GM19438 (cell line): ENCODE results near the gene MOCS3.
A peak's percentile ranks its signal among the peaks of the same experiment; 100 is the strongest.
"Not testable (repeated sequence)": the region's sequence is repeated elsewhere in the genome, so short reads cannot be mapped to it uniquely, and the experiment has no call there.

Source experiments
- ATAC-seq: cut with Tn5 transposase; IDR thresholded peaks from one replicate; pipeline ENCODE4 v1.9.1; 2021; ENCODE audit warnings: low read depth; ENCODE audit not compliant: unreplicated experiment

Gene MOCS3

DNA sequence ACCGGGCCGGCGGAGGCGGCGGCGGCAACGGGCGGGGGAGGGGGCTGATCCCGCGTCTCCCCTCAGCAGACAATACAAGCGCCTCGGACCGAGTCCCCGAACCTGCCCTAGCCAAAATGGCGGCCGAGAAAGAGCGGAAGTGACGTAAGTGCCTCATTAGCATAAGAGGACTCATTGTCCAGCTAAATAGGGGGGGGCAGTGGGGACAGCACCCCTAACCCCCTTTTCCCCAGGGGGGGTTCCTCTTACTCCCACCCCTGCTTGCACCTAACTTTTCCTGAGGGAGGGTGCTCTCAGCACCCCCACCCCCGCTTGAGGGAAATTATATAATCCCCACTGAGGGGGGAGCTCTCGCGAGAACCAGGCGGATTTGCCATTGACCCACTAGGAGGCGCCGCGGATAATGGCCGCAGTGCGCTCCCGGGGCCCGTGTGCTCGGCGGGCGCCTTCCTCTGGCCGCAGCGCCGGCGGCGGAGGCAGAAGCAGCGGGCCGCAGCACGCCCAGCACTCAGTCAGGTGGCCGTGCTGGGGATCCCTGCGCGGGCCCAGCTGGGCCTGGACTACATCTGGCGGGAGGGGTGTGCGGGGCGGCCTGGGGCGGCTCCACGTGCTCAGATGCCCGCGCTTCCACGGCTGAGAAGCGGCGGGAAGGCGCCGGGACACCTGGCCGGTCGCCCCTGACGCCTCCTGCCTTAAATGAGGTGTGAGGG lies 27.2 kb upstream of the MOCS3 start, which contains the start of gene ADNP:
Gene ADNP (minus strand): TSS at position 132 of the 710 bp plus-strand sequence. CDS start 27,441 bp downstream, outside the sequence.
- peak; percentile 59 for ATAC-seq

DNA sequence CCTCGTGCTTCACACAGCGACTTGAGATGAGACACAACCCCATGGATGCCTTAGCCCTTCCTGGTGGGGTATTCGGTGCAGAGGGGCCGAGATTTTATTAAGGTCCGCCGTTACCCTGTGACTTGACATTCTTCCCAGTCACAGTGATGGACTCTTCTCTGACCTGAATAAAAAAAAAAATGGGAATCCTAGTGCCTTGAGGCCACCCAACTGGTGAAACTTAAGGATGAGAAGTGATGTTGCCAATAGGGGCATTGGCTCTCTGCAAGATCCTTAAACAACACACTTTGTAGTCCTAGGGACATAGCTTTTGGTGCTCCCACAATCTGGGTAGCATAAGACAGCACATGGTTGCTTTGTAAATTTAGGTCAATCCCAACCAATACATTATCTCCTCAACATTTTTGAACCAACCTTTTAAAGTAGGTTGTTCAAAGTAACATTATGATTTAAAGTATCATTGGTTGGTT lies 26.6 kb upstream of the MOCS3 start:
- ATAC-seq: no peak

DNA sequence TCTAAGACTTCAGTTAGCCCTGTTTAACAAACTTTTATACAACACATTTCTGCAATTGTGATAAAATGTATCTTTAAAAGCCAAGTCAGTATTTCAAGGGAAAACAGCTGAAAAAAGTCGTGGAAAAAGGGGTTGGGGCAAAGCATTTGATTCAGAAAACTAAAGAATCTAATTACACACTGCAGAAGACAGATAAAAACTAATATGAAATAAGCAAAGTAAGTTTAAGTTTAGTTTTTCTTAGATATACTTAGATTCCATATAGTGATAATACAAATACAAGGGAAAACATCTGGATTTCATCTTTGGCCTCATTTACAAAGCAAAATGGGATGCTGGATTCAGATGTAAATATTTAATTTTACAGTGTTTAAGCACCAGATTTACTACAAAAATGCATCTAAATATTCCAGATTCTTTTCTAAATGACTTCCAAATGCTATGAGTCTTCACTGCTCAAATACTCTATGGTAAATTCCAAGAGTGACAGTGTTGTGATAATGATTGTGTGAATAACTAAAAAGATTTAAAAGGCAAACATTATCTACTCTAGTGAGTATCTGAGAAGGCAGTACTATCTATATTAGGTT lies 25.8 kb upstream of the MOCS3 start:
- no peak for ATAC-seq

DNA sequence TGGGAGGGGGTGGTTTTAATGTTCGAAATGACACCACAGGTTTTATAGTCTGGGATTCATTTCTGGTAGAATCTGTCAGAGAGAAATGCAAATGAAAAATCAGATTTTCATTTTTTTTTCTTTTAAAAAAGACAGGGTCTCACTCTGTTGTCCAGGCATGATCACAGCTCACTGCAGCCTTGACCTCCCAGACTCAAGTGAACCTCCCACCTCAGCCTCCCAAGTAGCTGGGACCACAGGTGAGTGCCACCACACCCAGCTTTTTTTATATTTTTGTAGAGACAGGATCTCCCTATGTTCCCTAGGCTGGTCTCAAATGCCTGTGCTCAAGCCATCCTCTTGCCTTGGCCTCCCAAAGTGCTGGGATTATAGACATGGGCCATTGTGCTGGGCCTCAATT lies 25.0 kb upstream of the MOCS3 start:
- ATAC-seq: no peak

DNA sequence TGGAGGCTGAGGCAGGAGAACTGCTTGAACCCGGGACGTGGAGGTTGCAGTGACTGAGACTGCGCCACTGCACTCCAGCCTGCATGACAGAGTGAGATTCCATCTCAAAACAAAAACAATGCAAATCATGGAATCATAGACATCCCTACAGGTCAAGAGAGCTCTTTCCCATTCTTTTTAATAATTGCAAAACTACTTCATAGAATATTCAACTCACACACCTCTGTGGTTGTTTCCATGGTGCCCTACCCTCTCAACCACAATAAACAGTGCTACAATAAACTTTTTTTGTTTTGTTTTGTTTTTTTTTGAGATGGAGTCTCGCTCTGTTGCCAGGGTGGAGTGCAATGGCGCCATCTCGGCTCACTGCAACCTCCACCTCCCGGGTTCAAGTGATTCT lies 15.5 kb upstream of the MOCS3 start:
- ATAC-seq: no peak

DNA sequence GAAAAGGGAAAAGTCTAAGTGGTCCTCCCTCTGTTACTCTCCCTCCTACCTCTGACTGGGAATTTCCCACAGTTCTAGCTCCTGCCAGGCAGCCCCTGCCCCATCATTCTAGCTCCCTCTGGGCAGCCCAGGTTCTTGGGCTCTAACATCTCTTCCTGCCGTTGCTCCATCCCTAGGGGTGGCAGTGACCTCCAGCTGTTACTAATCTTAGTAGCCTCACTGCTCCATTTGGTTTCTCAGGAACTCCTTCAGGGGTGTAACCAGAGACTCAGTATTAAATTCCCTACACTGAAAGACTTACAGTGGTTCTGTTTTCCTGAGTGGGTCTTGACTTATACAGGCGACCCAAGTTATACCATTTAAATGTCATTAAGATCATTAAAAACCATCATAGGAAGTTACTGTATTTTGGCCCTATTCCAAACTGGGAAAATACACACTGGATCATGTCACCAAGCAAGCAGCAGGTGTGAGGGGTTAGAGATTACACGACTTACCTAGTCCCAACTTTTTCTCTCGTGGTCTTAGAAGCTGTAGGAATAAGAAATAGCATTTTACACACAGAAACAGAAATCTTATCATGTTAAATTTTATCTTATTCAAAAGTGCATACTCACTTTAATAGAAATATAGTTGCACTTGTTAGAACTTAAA lies 10.4 kb upstream of the MOCS3 start:
- ATAC-seq: no peak

DNA sequence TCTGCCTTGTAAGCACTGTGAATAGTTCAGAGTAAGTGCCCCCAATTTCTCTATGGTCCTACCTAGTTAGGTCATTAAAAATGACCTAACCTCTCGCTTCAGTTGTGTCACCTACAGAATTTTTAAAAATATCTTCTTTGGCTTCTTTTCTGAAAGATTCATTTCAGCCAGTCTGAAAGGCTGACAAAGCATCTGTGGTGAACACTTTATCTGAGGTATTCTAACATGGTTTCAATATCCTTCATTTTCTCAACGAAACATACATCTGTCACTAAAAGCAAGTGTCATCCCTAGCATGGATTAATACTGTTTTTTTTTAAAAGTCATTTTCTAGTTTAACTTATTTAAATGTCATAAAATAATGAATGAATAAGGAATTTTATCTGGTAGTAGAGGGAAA lies 5.4 kb upstream of the MOCS3 start:
- ATAC-seq: no peak

DNA sequence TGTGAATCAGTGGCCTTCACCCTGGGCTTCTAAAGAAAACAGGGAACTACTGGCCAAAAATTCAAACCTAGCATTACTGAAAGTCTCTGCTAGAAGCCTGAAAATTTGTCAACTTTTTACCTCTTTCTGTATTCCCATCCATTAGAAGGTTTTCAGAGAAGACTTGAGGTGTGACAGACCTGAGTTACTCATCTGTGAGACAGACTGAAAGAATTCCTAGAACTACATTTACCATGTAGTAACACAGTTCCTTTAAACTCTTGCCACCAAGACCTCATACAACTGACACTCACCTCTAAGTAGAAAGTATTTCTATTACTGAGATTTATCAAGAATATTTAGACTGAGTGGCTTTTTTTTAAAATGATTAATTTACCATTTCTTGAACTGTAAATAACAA lies 4.8 kb upstream of the MOCS3 start:
- no peak for ATAC-seq

DNA sequence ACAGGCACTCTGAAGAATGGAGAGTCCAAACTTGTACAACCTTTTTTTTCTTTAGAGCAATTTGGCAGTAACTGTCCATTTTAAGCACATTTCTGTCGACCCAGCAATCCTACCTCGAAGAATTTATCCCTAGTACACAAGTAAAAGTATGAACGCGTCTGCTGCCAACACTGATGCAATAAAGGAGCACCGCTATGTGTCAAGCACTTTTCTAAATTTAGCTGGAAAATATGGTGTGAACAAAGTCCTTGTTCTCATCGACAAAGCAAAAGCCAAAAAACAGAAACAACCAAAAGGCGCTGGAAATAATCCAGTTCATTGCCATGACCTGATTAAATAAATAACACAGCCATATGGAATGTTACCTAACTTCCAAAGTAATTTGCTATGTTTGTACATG lies 1.3 kb upstream of the MOCS3 start:
- ATAC-seq: no peak

DNA sequence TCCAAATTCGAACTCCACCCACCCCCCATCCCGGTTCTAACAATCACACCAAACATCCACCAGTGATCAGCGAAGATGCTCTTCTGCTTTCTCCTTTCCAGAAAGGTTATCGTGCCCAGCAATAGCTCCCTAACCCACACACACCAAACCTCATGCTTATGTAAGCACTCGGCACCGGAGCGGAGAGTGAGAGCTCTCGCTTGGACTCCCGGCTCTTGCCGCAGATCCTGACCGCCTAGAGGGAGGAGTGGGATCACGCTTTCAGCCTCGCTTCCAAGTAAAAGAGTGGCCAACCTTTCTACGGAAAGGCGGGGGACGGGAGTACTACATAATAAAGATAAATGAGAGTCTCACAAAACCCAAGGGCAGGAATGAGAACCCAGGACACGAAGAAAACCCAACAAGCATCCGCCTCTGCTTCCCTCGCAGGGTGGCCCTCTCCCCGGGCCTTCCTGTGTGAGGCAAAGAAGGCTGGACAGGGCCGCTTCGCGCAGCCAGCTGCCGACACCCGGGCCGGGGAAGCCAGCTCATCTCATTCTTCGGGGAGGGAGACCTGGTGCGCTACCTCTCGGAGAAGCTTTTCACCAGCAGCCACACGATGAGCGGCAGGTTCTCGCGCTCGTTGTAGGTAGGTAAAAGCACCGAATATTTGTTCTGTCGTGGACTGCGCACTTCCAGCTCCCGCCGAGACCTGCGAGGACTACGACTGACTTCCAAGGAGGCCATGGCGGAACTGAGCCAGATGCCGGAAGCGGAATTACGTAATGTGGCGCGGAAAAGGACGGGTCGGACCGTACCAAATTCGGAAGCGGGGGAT lies 612 bp upstream of the MOCS3 start, which contains the start of gene DPM1:
Gene DPM1 (minus strand): TSS at position 735 of the 817 bp plus-strand sequence. CDS start 9 bp downstream, at position 726.
- peak; percentile 74 for ATAC-seq

DNA sequence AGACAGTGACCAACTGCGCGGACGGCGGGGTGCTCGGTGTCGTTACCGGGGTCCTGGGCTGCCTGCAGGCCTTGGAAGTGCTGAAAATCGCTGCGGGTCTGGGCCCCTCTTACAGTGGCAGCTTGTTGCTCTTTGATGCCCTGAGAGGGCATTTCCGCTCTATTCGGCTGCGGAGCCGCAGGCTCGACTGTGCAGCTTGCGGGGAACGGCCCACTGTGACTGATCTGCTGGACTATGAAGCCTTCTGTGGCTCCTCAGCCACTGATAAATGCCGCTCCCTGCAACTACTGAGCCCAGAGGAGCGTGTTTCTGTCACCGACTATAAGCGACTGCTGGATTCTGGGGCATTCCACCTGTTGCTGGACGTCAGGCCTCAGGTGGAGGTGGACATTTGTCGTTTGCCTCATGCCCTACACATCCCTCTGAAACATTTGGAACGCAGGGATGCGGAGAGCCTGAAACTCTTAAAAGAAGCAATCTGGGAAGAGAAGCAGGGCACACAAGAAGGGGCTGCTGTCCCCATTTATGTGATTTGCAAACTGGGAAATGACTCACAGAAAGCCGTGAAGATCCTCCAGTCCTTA lies 1.0 kb downstream of the MOCS3 start:
- ATAC-seq: no peak

DNA sequence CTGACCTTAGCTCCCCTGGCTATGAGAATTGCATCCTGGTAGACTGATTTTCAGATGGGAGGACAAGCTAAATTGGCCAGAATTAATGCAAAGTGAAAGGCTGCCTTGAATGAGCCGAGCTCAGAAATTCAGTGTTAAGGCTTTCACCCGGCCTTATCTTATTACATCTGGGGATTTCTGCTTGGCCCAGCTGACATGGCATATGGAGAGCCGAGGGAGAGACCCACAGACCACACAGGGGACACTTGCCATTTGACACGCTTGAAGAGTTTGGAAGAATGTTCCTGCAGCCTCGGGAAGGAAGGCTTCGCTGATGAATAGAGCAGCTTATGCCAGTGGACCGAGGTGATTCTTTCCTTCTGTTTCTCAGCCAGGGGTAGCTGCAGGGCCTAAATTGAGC lies 9.0 kb downstream of the MOCS3 start:
- ATAC-seq: no peak

DNA sequence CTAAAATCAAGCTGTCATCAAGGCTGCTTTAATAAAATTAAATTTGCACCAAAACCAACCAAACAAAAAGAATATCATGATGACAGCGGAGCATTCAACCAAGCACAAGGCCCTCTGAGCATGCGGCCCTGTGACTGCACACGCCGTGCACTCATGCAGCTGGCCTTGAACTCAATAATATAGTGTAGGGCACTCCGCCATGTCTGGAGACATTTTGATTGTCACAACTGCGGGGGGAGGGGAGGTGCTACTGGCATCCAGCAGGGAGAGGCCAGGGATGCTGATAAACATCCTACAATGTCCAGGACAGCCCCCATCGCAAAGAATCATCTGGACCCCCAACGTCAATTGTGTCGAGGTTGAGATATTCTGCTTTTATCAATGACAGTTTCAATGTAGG lies 9.7 kb downstream of the MOCS3 start:
- ATAC-seq: no peak

DNA sequence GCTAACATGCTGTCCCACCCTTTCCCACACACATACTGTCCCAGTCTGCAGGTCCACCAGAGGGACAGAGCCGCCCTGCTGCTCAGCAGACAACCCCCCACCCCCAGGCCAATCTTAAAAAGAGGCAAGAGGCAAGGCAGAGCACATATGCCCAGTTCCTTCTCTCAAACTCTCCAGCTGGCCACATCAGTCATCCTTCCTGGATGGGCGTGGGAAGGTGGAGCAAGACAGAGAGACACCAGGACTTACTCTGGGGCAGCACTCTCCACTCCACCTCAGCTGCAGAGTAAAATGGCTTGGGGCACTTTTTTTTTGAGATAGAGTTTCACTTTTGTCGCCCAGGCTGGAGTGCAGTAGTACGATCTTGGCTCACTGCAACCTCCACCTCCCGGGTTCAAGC lies 10.8 kb downstream of the MOCS3 start:
- no peak for ATAC-seq

DNA sequence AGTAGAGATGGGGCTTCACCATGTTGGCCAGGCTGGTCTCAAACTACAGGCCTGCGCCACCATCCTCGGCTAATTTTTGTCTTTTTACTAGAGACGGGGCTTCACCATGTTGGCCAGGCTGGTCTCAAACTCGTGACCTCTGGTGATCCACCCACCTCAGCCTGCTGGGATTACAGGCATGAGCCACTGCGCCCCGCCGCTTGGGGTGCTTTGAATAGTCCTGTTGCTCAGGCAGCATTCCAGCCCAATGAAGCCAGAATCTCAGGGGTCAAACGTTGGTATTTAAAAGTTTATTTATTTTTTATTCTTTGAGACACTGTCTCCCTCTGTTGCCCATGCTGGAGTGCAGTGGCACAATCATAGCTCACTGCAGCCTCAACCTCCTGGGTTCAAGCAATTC lies 11.3 kb downstream of the MOCS3 start:
- no peak for ATAC-seq

DNA sequence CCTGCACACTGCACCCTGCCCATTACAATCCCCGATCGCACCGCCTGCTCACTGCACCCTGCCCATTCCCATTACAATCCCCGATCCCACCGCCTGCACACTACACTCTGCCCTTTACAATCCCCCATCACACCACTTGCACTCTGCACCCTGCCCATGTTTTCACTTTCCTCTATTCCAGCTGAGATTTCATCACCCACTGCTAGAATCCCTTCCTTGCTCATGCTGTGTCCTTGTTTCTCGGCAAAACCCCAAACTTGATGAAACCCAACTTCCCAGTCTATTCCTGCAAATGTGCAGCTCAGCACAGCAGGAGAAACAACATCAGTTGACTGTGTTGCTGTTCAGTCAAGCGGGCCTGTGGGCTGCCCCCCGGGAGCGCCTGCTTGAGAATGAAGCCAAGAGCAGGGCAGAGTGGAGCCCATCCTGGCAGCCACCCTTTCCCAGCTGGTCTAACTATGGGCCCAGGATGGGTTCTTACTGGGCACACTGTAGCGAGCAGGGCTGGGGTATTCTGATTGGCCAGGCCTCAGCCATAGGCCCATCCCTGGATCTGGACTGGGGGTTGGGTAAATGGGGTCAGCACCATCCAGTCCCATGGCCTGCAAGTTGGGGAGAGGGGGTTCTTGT lies 17.2 kb downstream of the MOCS3 start:
- no peak for ATAC-seq

DNA sequence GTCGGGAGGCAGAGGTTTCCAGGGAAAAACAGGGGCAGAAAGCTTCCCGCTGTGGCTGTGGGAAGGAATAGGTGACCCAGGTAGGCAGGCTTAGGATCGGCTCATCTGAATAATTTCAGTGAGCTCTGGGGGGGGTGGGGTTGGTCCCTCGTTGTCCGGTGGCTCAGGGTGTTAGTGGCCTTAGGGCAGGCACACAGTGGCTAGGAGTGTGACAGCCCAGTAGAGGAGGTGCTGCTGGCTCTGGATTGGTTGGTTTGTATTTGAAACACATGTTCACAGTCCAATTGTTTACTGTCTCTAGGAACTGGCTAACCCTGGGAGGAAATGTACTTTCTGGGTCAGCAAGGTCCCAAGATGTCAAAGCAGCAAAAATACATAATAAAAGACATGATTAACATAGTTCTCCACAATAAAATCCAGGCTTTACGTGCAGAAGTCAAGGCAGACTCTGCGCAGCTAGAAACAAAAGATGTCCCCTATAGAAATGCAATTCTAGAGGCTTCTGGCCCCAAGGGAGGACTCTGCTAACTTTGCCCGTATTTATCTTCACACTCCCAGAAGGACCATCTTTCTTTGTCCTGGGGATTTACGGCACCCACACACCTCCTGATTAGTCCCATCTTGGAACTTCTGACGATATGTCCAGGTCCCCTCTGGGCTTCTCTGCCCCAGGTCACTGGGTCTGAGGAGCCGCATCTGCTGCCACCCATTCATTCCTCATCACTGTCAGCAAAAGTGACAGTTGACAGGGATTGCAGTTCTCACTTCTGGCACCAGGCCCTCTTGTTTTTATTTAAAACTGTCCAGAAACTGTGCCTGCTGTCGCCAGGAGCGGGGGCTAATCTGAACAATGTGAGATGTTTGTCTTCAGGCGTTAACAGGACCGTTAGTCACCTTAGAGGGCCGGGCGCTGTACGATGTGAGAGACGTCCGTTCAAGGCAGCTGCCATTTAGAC lies 18.7 kb downstream of the MOCS3 start:
- ATAC-seq: no peak

DNA sequence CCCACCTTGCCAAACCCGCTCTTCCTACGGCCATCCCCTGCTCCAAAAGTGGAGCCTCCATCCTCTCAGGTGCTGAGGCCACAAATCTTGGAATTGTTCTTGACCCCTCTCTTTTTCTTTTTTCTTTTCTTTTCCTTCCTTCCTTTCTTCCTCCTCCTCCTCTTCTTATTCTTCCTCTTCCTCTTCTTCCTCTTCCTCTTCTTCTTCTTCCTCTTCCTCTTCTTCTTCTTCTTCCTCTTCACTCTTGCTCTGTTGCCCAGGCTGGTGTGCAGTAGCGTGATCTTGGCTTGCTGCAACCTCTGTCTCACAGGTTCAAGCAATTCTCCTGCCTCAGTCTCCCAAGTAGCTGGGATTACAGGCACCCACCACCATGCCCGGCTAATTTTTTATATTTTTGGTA lies 19.9 kb downstream of the MOCS3 start:
- ATAC-seq: not testable (repeated sequence)
